IMR-90 (cell line): ENCODE measurements around the gene ERBB4.

Experiments
- CEBPB ChIP-seq: IDR thresholded peaks from 2 replicates; pipeline ENCODE4 v1.6.1; 2012; ENCODE audit warnings: low read depth, low read length, improper control_type of control experiment
- CHD1 ChIP-seq: IDR thresholded peaks from 2 replicates; pipeline ENCODE4 v1.6.1; 2012; ENCODE audit warnings: low read depth, low read length, improper control_type of control experiment
- FOS ChIP-seq: fragments of 150-350 bp; IDR thresholded peaks from 2 replicates; pipeline ENCODE4 v1.6.1; 2016; ENCODE audit warnings: low read depth, low read length
- MAFK ChIP-seq: IDR thresholded peaks from 2 replicates; pipeline ENCODE4 v1.6.1; 2012; ENCODE audit warnings: low read depth, low read length, improper control_type of control experiment
- POLR2A ChIP-seq: IDR thresholded peaks from 2 replicates; pipeline ENCODE4 v1.6.1; 2012; ENCODE audit warnings: mild to moderate bottlenecking, low read depth, low read length
- RAD21 ChIP-seq: IDR thresholded peaks from 2 replicates; pipeline ENCODE4 v1.6.1; 2012; ENCODE audit warnings: low read length, improper control_type of control experiment
- RFX5 ChIP-seq: IDR thresholded peaks from 2 replicates; pipeline ENCODE4 v1.8.0; 2012; ENCODE audit warnings: low read depth, mild to moderate bottlenecking, low read length, moderate library complexity
- TF ChIP-seq, protein P1 (sequence below): conservative IDR thresholded peaks from 2 replicates; pipeline ENCODE4 v1.5.1; 2012; ENCODE audit warnings: mild to moderate bottlenecking, low read depth, low read length, improper control_type of control experiment
- TF ChIP-seq, protein P2 (sequence below): fragments of 150-350 bp; IDR thresholded peaks from 2 replicates; pipeline ENCODE4 v1.6.1; 2016; ENCODE audit warnings: low read depth, mild to moderate bottlenecking, low read length, moderate library complexity, borderline replicate concordance

DNA sequence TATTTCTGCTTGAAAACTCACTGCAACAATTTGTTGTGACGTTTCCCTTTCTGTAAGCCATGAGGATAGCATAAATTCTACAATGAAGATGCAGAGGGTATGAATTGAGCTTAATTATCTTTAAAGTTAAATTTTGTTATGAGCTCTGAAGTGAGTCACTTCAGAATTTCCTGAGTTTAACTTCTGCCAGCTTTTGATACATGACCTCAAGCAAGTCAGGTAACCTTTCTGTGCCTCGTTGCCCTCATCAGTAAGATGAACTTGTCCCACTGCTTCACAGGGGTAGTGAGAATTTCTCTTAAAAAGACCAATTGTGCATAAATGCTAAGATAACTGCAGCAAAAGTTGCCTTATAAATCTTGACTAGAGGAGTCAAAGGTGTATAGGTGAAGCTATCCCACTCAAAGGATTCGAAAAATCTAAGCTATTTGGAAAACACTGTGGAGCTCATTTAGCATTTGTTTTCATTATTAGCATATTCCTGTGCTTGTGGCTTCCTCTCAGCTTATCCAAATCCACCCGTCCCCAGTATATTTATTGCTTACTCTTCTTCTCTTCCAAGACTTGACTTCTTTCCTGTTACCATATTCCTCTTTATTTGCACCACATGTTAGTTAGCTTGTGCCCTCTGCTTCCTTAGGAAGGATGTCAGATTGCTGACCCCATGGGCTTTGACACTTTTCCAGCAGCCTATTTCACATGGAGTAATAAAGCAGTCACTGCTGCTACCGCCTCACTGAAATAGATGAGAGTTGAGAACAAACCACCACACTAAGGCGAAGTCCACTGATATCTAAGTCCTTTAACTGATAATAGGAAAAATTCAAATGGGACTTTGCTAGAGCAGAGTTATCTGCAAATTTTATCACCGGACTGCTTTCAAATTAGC lies 428.6 kb downstream of the ERBB4 start:
- TF ChIP-seq POLR2A (no peak), RFX5 (no peak), FOS (no peak), MAFK (no peak), RAD21 (no peak), CHD1 (no peak), CEBPB (no peak)
- TF ChIP-seq, protein P1, sequence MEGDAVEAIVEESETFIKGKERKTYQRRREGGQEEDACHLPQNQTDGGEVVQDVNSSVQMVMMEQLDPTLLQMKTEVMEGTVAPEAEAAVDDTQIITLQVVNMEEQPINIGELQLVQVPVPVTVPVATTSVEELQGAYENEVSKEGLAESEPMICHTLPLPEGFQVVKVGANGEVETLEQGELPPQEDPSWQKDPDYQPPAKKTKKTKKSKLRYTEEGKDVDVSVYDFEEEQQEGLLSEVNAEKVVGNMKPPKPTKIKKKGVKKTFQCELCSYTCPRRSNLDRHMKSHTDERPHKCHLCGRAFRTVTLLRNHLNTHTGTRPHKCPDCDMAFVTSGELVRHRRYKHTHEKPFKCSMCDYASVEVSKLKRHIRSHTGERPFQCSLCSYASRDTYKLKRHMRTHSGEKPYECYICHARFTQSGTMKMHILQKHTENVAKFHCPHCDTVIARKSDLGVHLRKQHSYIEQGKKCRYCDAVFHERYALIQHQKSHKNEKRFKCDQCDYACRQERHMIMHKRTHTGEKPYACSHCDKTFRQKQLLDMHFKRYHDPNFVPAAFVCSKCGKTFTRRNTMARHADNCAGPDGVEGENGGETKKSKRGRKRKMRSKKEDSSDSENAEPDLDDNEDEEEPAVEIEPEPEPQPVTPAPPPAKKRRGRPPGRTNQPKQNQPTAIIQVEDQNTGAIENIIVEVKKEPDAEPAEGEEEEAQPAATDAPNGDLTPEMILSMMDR = no peak
- TF ChIP-seq, protein P2, sequence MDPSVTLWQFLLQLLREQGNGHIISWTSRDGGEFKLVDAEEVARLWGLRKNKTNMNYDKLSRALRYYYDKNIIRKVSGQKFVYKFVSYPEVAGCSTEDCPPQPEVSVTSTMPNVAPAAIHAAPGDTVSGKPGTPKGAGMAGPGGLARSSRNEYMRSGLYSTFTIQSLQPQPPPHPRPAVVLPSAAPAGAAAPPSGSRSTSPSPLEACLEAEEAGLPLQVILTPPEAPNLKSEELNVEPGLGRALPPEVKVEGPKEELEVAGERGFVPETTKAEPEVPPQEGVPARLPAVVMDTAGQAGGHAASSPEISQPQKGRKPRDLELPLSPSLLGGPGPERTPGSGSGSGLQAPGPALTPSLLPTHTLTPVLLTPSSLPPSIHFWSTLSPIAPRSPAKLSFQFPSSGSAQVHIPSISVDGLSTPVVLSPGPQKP = no peak
